Measurements from ENCODE around the gene EFCAB7.

DNA sequence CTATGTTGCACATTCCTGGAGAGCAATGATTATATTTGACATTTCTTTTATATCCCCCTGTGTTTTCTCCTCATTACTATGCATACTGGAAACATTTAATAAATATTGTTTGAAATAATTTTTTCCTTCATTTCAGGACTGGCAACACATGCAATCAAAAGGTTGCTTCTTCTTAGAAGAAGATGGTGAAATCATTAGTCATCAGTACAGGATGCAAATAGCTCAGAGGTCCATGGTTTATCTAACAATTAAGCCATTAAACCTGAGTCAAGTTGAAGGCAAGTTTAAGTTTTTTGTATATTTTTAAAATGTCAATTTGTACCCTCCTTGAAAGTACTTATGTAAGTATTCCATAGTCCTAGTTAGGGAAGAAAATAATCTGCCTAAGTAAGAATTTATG lies 22.5 kb downstream of the EFCAB7 start:
- TF ChIP-seq, protein P1, sequence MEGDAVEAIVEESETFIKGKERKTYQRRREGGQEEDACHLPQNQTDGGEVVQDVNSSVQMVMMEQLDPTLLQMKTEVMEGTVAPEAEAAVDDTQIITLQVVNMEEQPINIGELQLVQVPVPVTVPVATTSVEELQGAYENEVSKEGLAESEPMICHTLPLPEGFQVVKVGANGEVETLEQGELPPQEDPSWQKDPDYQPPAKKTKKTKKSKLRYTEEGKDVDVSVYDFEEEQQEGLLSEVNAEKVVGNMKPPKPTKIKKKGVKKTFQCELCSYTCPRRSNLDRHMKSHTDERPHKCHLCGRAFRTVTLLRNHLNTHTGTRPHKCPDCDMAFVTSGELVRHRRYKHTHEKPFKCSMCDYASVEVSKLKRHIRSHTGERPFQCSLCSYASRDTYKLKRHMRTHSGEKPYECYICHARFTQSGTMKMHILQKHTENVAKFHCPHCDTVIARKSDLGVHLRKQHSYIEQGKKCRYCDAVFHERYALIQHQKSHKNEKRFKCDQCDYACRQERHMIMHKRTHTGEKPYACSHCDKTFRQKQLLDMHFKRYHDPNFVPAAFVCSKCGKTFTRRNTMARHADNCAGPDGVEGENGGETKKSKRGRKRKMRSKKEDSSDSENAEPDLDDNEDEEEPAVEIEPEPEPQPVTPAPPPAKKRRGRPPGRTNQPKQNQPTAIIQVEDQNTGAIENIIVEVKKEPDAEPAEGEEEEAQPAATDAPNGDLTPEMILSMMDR (IDR thresholded peaks at IDR 0.05; ENCODE audit: borderline replicate concordance, extremely low read depth, low read length, poor library complexity, severe bottlenecking), result no peak
- TF ChIP-seq EZH2 (IDR thresholded peaks at IDR 0.05; ENCODE audit: borderline replicate concordance, low read depth, low read length, severe bottlenecking), result no peak

Measured in DND-41 (cell line).